Immature natural killer cell (primary cell): ENCODE data around the gene GFER. TPM values are rescaled to one million over a fixed set of nuclear protein-coding genes. Genes with fewer than 3 reads are reported as not detected.
"Not testable (repeated sequence)": the region's sequence is repeated elsewhere in the genome, so short reads cannot be mapped to it uniquely, and the experiment has no call there.

Source experiments
- DNase-seq, 3 donors: peaks; one replicate each; pipeline ENCODE4 v3.0.0; 2022; ENCODE audit warnings: mixed read lengths in 1 of 3
- H3K27ac Mint-ChIP-seq, 6 donors: one replicate each; pipeline ENCODE4 v1.8.0; 2020; ENCODE audit warnings: mixed read lengths in 6 of 6, mild to moderate bottlenecking in 5 of 6, inconsistent platforms in 4 of 6, moderate library complexity in 3 of 6
- H3K27me3 Mint-ChIP-seq, 3 donors: one replicate each; pipeline ENCODE4 v1.8.0; 2020 to 2021; ENCODE audit warnings: low read depth in 3 of 3, mild to moderate bottlenecking in 3 of 3, mixed read lengths in 3 of 3, moderate library complexity in 3 of 3, inconsistent platforms in 1 of 3
- H3K36me3 Mint-ChIP-seq, 3 donors: one replicate each; pipeline ENCODE4 v1.8.0; 2020; ENCODE audit warnings: mixed read lengths in 3 of 3, inconsistent platforms in 2 of 3, mild to moderate bottlenecking in 2 of 3
- H3K4me1 Mint-ChIP-seq, 2 donors: one replicate each; pipeline ENCODE4 v1.8.0; 2020; ENCODE audit warnings: inconsistent platforms in 2 of 2, mild to moderate bottlenecking in 2 of 2, mixed read lengths in 2 of 2, moderate library complexity in 1 of 2
- H3K4me3 Mint-ChIP-seq, 5 donors: one replicate each; pipeline ENCODE4 v1.8.0; 2020; ENCODE audit warnings: mild to moderate bottlenecking in 5 of 5, mixed read lengths in 5 of 5, inconsistent platforms in 3 of 5, moderate library complexity in 3 of 5
- H3K9me3 Mint-ChIP-seq, 6 donors: one replicate each; pipeline ENCODE4 v1.8.0; 2020; ENCODE audit warnings: mild to moderate bottlenecking in 6 of 6, mixed read lengths in 6 of 6, inconsistent platforms in 4 of 6, moderate library complexity in 3 of 6
- polyA plus RNA-seq, 3 donors: library from polyadenylated mRNA; unstranded; fragments of 300-500 nt; fragmentation: Illumina TruSeq; gene quantifications; one replicate each; pipeline ENCODE4 v1.2.3, GENCODE V29; 2021

The GFER gene
- polyA plus RNA-seq, 3 donors from 2014 or later = 38.4 to 52.0 (median 40.7) TPM

- DNase-seq = no peak
- Mint-ChIP-seq H3K9me3 (no peaks in the 10 kb centered on the region), H3K36me3 (no peaks in the 10 kb centered on the region), H3K27ac (no peak overlapping the region), H3K4me3 (no peak overlapping the region), H3K4me1 (peaks cover 15 to 24% of the 10 kb centered on the region in 2 donors), H3K27me3 (peaks cover 0 to 7% (median 3%) of the 10 kb centered on the region in 3 donors)
Measured at GRCh38 chr16:1945559-1946391, 38.2 kb upstream of the GFER start.

- Mint-ChIP-seq H3K36me3 (no peaks in the 10 kb centered on the region), H3K4me3 (no peak overlapping the region), H3K27me3 (peaks cover 0 to 9% (median 3%) of the 10 kb centered on the region in 3 donors), H3K4me1 (peaks cover 14 to 19% of the 10 kb centered on the region in 2 donors), H3K27ac (no peak overlapping the region), H3K9me3 (no peaks in the 10 kb centered on the region)
- DNase-seq = no peak
Measured at GRCh38 chr16:1946495-1947368, 37.3 kb upstream of the GFER start.

GRCh38 chr16:1947369-1947670 lies 36.7 kb upstream of the GFER start:
- no peak overlapping the region for H3K4me3 Mint-ChIP-seq
- peaks cover 0 to 9% (median 3%) of the 10 kb centered on the region in 3 donors for H3K27me3 Mint-ChIP-seq
- DNase-seq = no peak
- no peaks in the 10 kb centered on the region for H3K36me3 Mint-ChIP-seq
- H3K4me1 Mint-ChIP-seq = peaks cover 9 to 14% of the 10 kb centered on the region in 2 donors
- no peaks in the 10 kb centered on the region for H3K9me3 Mint-ChIP-seq
- no peak overlapping the region for H3K27ac Mint-ChIP-seq

- H3K36me3 Mint-ChIP-seq = no peaks in the 10 kb centered on the region
- DNase-seq = no peak
- H3K27me3 Mint-ChIP-seq = peaks cover 2 to 3% (median 3%) of the 10 kb centered on the region in 3 donors
- peaks cover 0 to 4% of the 10 kb centered on the region in 2 donors for H3K4me1 Mint-ChIP-seq
- H3K9me3 Mint-ChIP-seq = no peaks in the 10 kb centered on the region
- no peak overlapping the region for H3K4me3 Mint-ChIP-seq
- no peak overlapping the region for H3K27ac Mint-ChIP-seq
Measured at GRCh38 chr16:1949507-1949906, 34.5 kb upstream of the GFER start.

GRCh38 chr16:1950047-1950446 lies 33.9 kb upstream of the GFER start:
- no peaks in the 10 kb centered on the region for H3K4me1 Mint-ChIP-seq
- no peaks in the 10 kb centered on the region for H3K36me3 Mint-ChIP-seq
- H3K4me3 Mint-ChIP-seq = no peak overlapping the region
- no peak for DNase-seq
- H3K27ac Mint-ChIP-seq = no peak overlapping the region
- peaks cover 2 to 3% (median 2%) of the 10 kb centered on the region in 3 donors for H3K27me3 Mint-ChIP-seq
- H3K9me3 Mint-ChIP-seq = no peaks in the 10 kb centered on the region

- H3K27me3 Mint-ChIP-seq = peaks cover 2 to 3% (median 2%) of the 10 kb centered on the region in 3 donors
- DNase-seq = no peak
- H3K4me1 Mint-ChIP-seq = no peaks in the 10 kb centered on the region
- no peak overlapping the region for H3K27ac Mint-ChIP-seq
- no peaks in the 10 kb centered on the region for H3K9me3 Mint-ChIP-seq
- H3K36me3 Mint-ChIP-seq = no peaks in the 10 kb centered on the region
- no peak overlapping the region for H3K4me3 Mint-ChIP-seq
Measured at GRCh38 chr16:1950559-1950958, 33.4 kb upstream of the GFER start.

GRCh38 chr16:1953734-1954133 lies 30.3 kb upstream of the GFER start:
- no peak overlapping the region for H3K27ac Mint-ChIP-seq
- peaks cover 0 to 2% (median 2%) of the 10 kb centered on the region in 3 donors for H3K27me3 Mint-ChIP-seq
- no peak overlapping the region for H3K4me3 Mint-ChIP-seq
- DNase-seq = no peak
- H3K9me3 Mint-ChIP-seq = no peaks in the 10 kb centered on the region
- no peaks in the 10 kb centered on the region for H3K36me3 Mint-ChIP-seq
- no peaks in the 10 kb centered on the region for H3K4me1 Mint-ChIP-seq

GRCh38 chr16:1957434-1958142 lies 26.4 kb upstream of the GFER start:
- not testable (repeated sequence) for H3K36me3 Mint-ChIP-seq, H3K9me3 Mint-ChIP-seq, H3K27ac Mint-ChIP-seq, DNase-seq, H3K4me3 Mint-ChIP-seq
- Mint-ChIP-seq H3K27me3 (peaks cover 2 to 20% (median 5%) of the 10 kb centered on the region in 3 donors), H3K4me1 (peaks cover 17 to 20% of the 10 kb centered on the region in 2 donors)

GRCh38 chr16:1958143-1958491 lies 25.9 kb upstream of the GFER start:
- H3K27ac Mint-ChIP-seq, H3K4me3 Mint-ChIP-seq, DNase-seq, H3K9me3 Mint-ChIP-seq, H3K36me3 Mint-ChIP-seq: not testable (repeated sequence)
- H3K27me3 Mint-ChIP-seq = peaks cover 2 to 20% (median 5%) of the 10 kb centered on the region in 3 donors
- peaks cover 17 to 24% of the 10 kb centered on the region in 2 donors for H3K4me1 Mint-ChIP-seq

GRCh38 chr16:1958715-1959268 lies 25.2 kb upstream of the GFER start:
- H3K4me1 Mint-ChIP-seq = peaks cover 20 to 31% of the 10 kb centered on the region in 2 donors
- peaks cover 8 to 12% (median 10%) of the 10 kb centered on the region in 3 donors for H3K36me3 Mint-ChIP-seq
- H3K27me3 Mint-ChIP-seq = peaks cover 4 to 26% (median 6%) of the 10 kb centered on the region in 3 donors
- no peak for DNase-seq
- peak overlapping the region; percentile 79 to 87 (median 85) for H3K4me3 Mint-ChIP-seq
- no peaks in the 10 kb centered on the region for H3K9me3 Mint-ChIP-seq
- peak overlapping the region in 1 of 6 donors; percentile 59 for H3K27ac Mint-ChIP-seq

- H3K4me3 Mint-ChIP-seq = peak within 1 kb of the TSS; percentile 79 to 87 (median 85)
- H3K9me3 Mint-ChIP-seq = no peaks in the 10 kb centered on the region
- peak within 1 kb of the TSS; percentile 43 to 82 (median 79) for H3K27ac Mint-ChIP-seq
- H3K4me1 Mint-ChIP-seq = peaks cover 25 to 37% of the 10 kb centered on the region in 2 donors
- H3K27me3 Mint-ChIP-seq = peaks cover 8 to 30% (median 11%) of the 10 kb centered on the region in 3 donors
- DNase-seq = peak; percentile 86 to 87 (median 87)
- peaks cover 8 to 13% (median 11%) of the 10 kb centered on the region in 3 donors for H3K36me3 Mint-ChIP-seq
Measured at GRCh38 chr16:1959269-1960039, 24.5 kb upstream of the GFER start, which contains the start of gene NDUFB10. Gene NDUFB10 (plus strand): TSS chr16:1959538. CDS start chr16:1959625, 87 bp downstream.

GRCh38 chr16:1960665-1961630 lies 23.0 kb upstream of the GFER start:
- DNase-seq = no peak
- Mint-ChIP-seq H3K27ac (peak overlapping the region; percentile 40 to 82 (median 73)), H3K36me3 (peaks cover 8 to 13% (median 11%) of the 10 kb centered on the region in 3 donors), H3K27me3 (peaks cover 13 to 35% (median 16%) of the 10 kb centered on the region in 3 donors), H3K4me1 (peaks cover 37 to 51% of the 10 kb centered on the region in 2 donors), H3K9me3 (no peaks in the 10 kb centered on the region), H3K4me3 (peak overlapping the region; percentile 79 to 87 (median 85))
